ENCODE data around the gene CEBPA.

DNA sequence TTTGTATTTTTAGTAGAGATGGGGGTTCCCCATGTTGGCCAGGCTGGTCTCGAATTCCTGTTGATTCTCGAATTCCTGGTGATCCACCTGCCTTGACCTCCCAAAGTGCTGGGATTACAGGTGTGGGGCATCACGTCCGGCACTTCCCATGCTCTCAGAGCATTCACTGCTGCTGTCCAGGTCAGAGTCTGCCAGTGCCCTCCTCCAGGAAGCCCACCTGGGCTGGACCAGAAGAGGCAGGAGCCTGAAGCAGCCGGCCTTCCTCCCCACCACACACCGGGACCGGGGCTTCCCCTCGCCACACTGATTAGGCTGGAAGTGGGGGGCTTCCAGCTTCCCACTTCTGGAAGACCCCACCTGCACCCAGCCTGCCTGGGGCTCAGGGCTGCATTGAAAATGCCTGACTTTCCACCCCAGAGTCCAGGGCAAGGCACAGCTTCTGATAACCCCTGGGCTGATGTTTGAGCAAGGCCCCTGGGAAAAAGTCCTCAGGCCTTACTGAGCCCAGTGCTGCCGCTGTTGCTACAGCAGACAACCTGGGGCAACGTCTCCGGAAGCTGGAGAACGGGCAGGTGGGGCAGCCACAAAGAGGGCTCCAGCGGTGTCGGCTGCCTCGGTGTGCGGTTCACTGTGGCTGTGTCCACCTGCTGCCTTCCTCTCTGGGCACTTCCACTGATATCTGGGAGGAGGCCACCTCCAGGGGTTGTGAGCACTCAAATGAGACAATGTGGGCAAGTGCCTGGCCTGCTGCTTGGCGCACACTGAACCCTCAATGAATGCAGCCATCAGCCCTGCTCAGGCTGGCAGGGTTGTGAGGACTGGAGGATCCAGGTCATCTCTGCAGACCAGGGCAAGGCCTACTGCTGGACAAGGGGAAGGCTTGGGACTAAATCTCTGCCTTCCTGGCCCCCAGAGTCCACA, 22.6 kb downstream of the CEBPA start:
- TF ChIP-seq, protein P1, sequence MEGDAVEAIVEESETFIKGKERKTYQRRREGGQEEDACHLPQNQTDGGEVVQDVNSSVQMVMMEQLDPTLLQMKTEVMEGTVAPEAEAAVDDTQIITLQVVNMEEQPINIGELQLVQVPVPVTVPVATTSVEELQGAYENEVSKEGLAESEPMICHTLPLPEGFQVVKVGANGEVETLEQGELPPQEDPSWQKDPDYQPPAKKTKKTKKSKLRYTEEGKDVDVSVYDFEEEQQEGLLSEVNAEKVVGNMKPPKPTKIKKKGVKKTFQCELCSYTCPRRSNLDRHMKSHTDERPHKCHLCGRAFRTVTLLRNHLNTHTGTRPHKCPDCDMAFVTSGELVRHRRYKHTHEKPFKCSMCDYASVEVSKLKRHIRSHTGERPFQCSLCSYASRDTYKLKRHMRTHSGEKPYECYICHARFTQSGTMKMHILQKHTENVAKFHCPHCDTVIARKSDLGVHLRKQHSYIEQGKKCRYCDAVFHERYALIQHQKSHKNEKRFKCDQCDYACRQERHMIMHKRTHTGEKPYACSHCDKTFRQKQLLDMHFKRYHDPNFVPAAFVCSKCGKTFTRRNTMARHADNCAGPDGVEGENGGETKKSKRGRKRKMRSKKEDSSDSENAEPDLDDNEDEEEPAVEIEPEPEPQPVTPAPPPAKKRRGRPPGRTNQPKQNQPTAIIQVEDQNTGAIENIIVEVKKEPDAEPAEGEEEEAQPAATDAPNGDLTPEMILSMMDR (IDR thresholded peaks at IDR 0.05), result no peak
- TF ChIP-seq EP300 (IDR thresholded peaks at IDR 0.05) (no peak), POLR2A (IDR thresholded peaks at IDR 0.05) (no peak), POLR2AphosphoS5 (IDR thresholded peaks at IDR 0.05) (no peak)
